ENCODE results near the gene CHMP2A.
A peak's percentile ranks its signal among the peaks of the same experiment; 100 is the strongest.
"Not testable (repeated sequence)": the region's sequence is repeated elsewhere in the genome, so short reads cannot be mapped to it uniquely, and the experiment has no call there.

Gene CHMP2A

GRCh38 chr19:58579473-58580142 lies 24.7 kb upstream of the CHMP2A start:
- no peak overlapping the region for H3K4me3 ChIP-seq (replicated peaks; ENCODE audit: insufficient read depth, low read length)
- no peak for DNase-seq (ENCODE audit: low read depth in 1 of 2, low spot score in 1 of 2)
- no peaks in the 10 kb centered on the region for H3K27me3 ChIP-seq (ENCODE audit: insufficient read depth, poor library complexity, severe bottlenecking)
- TF ChIP-seq CTCF (IDR thresholded peaks at IDR 0.05; ENCODE audit: insufficient read depth, low read length) (no peak), GABPA (IDR thresholded peaks at IDR 0.05; ENCODE audit: low read depth) (no peak), REST (IDR thresholded peaks at IDR 0.05; ENCODE audit: insufficient replicate concordance, low read depth) (no peak)
- no peak overlapping the region for H3K27ac ChIP-seq (replicated peaks)

GRCh38 chr19:58578012-58578925 lies 23.4 kb upstream of the CHMP2A start:
- DNase-seq (ENCODE audit: low read depth in 1 of 2, low spot score in 1 of 2), result no peak
- H3K27me3 ChIP-seq (ENCODE audit: insufficient read depth, poor library complexity, severe bottlenecking), result no peaks in the 10 kb centered on the region
- TF ChIP-seq GABPA (IDR thresholded peaks at IDR 0.05; ENCODE audit: low read depth) (no peak), POLR2AphosphoS5 (IDR thresholded peaks at IDR 0.05; ENCODE audit: low read depth) (no peak), REST (IDR thresholded peaks at IDR 0.05; ENCODE audit: insufficient replicate concordance, low read depth) (no peak), CTCF (IDR thresholded peaks at IDR 0.05; ENCODE audit: insufficient read depth, low read length) (no peak), SPI1 (IDR thresholded peaks at IDR 0.05; ENCODE audit: borderline replicate concordance, low read depth) (no peak)
- H3K4me3 ChIP-seq (replicated peaks; ENCODE audit: insufficient read depth, low read length), result no peak overlapping the region
- no peak overlapping the region for H3K27ac ChIP-seq (replicated peaks)

GRCh38 chr19:58577581-58577980 lies 22.7 kb upstream of the CHMP2A start:
- DNase-seq (ENCODE audit: low read depth in 1 of 2, low spot score in 1 of 2); H3K27ac ChIP-seq (replicated peaks); H3K27me3 ChIP-seq (ENCODE audit: insufficient read depth, poor library complexity, severe bottlenecking): not testable (repeated sequence)

GRCh38 chr19:58575183-58576041 lies 20.5 kb upstream of the CHMP2A start:
- no peak for TF ChIP-seq REST (IDR thresholded peaks at IDR 0.05; ENCODE audit: insufficient replicate concordance, low read depth)
- TF ChIP-seq POLR2AphosphoS5 (IDR thresholded peaks at IDR 0.05; ENCODE audit: low read depth), result peak; percentile 75; the same call in 1 of the 2 replicates
- TF ChIP-seq SPI1 (IDR thresholded peaks at IDR 0.05; ENCODE audit: borderline replicate concordance, low read depth), result no peak
- Histone ChIP-seq H3K27me3 (ENCODE audit: insufficient read depth, poor library complexity, severe bottlenecking) (no peaks in the 10 kb centered on the region), H3K27ac (replicated peaks) (peak overlapping the region; percentile 99), H3K4me3 (replicated peaks; ENCODE audit: insufficient read depth, low read length) (peak overlapping the region; percentile 82)
- DNase-seq (ENCODE audit: low read depth in 1 of 2, low spot score in 1 of 2), result peak; percentile 91 to 92

More at GRCh38 chr19:58577581-58577980, 22.7 kb upstream of the CHMP2A start:
- not testable (repeated sequence) for H3K4me3 ChIP-seq (replicated peaks; ENCODE audit: insufficient read depth, low read length)
